Measurements from ENCODE around the gene SOD2. TPM values are rescaled to one million over a fixed set of nuclear protein-coding genes. Genes with fewer than 3 reads are reported as not detected.

Gene SOD2
- total and polyA plus RNA-seq, 9 of the 15 experiments (the other 6 are each of a cell fraction or from before 2014, with no cell fraction given) = 39.8 to 140 (median 95.8) TPM

DNA sequence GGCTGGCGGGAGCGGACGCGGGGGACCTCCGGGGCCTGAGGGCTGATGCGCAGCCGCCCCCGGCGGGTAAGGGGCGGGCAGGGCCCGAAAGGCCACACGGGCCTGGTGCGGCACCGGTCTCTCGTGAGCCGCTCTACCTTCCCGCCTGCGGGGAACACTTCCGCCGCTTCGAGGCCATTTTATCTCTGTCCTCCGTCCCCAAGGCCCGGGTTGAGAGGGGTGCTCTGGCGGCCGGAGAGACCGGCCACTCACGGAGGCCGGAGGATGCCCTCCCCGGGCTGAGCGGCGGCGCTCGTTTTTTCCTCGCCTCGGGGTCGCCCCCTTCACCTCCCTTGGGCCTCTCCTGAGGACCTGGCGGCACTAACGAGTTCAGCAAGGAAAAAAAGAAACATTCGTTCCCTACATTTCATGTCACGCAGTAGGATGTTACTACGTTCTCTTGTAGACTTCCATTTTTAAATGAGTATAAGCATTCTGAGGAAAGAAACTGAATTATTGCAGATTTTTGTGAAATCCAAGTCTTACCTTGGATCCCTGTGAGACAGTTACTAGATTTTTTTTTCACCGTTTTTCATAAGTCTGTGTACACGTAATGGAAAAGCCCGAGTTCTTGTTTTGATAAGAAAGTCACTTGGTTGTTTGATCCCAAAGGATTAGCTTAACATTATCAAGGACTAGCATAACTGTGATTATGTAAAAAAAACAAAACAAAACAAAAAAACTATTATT lies 34.8 kb upstream of the SOD2 start (continued):
- TF ChIP-seq, protein P1, sequence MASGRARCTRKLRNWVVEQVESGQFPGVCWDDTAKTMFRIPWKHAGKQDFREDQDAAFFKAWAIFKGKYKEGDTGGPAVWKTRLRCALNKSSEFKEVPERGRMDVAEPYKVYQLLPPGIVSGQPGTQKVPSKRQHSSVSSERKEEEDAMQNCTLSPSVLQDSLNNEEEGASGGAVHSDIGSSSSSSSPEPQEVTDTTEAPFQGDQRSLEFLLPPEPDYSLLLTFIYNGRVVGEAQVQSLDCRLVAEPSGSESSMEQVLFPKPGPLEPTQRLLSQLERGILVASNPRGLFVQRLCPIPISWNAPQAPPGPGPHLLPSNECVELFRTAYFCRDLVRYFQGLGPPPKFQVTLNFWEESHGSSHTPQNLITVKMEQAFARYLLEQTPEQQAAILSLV (tag; IDR thresholded peaks at IDR 0.05) = no peak
- TF ChIP-seq, protein P2, sequence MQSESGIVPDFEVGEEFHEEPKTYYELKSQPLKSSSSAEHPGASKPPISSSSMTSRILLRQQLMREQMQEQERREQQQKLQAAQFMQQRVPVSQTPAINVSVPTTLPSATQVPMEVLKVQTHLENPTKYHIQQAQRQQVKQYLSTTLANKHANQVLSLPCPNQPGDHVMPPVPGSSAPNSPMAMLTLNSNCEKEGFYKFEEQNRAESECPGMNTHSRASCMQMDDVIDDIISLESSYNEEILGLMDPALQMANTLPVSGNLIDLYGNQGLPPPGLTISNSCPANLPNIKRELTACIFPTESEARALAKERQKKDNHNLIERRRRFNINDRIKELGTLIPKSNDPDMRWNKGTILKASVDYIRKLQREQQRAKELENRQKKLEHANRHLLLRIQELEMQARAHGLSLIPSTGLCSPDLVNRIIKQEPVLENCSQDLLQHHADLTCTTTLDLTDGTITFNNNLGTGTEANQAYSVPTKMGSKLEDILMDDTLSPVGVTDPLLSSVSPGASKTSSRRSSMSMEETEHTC (IDR thresholded peaks at IDR 0.05) = no peak
- no peak for TF ChIP-seq FOXO4 (CRISPR knock-in tag; IDR thresholded peaks at IDR 0.05)
- no peak for TF ChIP-seq SMARCA5 (IDR thresholded peaks at IDR 0.05)
- TF ChIP-seq U2AF1 (optimal IDR thresholded peaks at IDR 0.05; ENCODE audit: low read depth, low read length) = no peak
- peak; percentile 89 for TF ChIP-seq ZFX (CRISPR knock-in tag; IDR thresholded peaks at IDR 0.05)
- TF ChIP-seq CHD1 (IDR thresholded peaks at IDR 0.05; ENCODE audit: low read length) = peak; percentile 97
- no peak for TF ChIP-seq RCOR1 (IDR thresholded peaks at IDR 0.05; ENCODE audit: borderline replicate concordance in 1 of 2, low read depth in 2 of 2, low read length in 2 of 2)
- TF ChIP-seq, protein P3, sequence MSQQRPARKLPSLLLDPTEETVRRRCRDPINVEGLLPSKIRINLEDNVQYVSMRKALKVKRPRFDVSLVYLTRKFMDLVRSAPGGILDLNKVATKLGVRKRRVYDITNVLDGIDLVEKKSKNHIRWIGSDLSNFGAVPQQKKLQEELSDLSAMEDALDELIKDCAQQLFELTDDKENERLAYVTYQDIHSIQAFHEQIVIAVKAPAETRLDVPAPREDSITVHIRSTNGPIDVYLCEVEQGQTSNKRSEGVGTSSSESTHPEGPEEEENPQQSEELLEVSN (IDR thresholded peaks at IDR 0.05; ENCODE audit: borderline replicate concordance in 1 of 2, extremely low read depth in 1 of 2, insufficient read depth in 1 of 2, insufficient read length in 1 of 2, low read depth in 1 of 2, low read length in 1 of 2, poor library complexity in 1 of 2, severe bottlenecking in 1 of 2) = peak in 1 of 2 experiments; percentile 66
- no peak for TF ChIP-seq CBX1 (IDR thresholded peaks at IDR 0.05; ENCODE audit: low read depth)
- no peak for TF ChIP-seq KLF10 (CRISPR knock-in tag; IDR thresholded peaks at IDR 0.05)
- TF ChIP-seq TBL1XR1 (IDR thresholded peaks at IDR 0.05; ENCODE audit: low read length in 2 of 2) = no peak
- no peak for TF ChIP-seq REST (IDR thresholded peaks at IDR 0.05; ENCODE audit: borderline replicate concordance)
- peak; percentile 13; the same call in 1 of the 2 replicates for TF ChIP-seq REST (CRISPR knock-in tag; IDR thresholded peaks at IDR 0.05; ENCODE audit: low read depth)
